GM19324 (cell line): Measurements from ENCODE around the gene ADSS2.
"Not testable (repeated sequence)": the region's sequence is repeated elsewhere in the genome, so short reads cannot be mapped to it uniquely, and the experiment has no call there.

Source experiments
- ATAC-seq: cut with Tn5 transposase; IDR thresholded peaks from one replicate; pipeline ENCODE4 v1.9.1; 2021; ENCODE audit warnings: mild to moderate bottlenecking, moderate library complexity; ENCODE audit not compliant: unreplicated experiment, low FRiP score

ADSS2 gene

GRCh38 chr1:244451539-244451950 is at the start of gene ADSS2:
ADSS2 (minus strand) TSS chr1:244451909; CDS start chr1:244451817, 92 bp downstream.
- no peak for ATAC-seq

- ATAC-seq, result not testable (repeated sequence)
These were observed 48.8 kb upstream of the ADSS2 start for GRCh38 chr1:244500515-244500914.

GRCh38 chr1:244499484-244499883 is 47.8 kb upstream of the ADSS2 start:
- ATAC-seq, result not testable (repeated sequence)

GRCh38 chr1:244497805-244498204 is 46.1 kb upstream of the ADSS2 start:
- no peak for ATAC-seq

- no peak for ATAC-seq
These were observed 44.5 kb upstream of the ADSS2 start for GRCh38 chr1:244496186-244496585.

GRCh38 chr1:244494653-244495052 is 42.9 kb upstream of the ADSS2 start:
- ATAC-seq, result no peak

- not testable (repeated sequence) for ATAC-seq
These were observed 33.3 kb upstream of the ADSS2 start for GRCh38 chr1:244484971-244485370.

GRCh38 chr1:244473059-244473605 is 21.4 kb upstream of the ADSS2 start:
- ATAC-seq, result no peak

- no peak for ATAC-seq
These were observed 15.0 kb upstream of the ADSS2 start for GRCh38 chr1:244466724-244467123.

- ATAC-seq, result peak; percentile 99
These were observed 9.7 kb upstream of the ADSS2 start, which contains the start of gene CATSPERE for GRCh38 chr1:244461245-244462071. CATSPERE (plus strand) TSS chr1:244461273; CDS start chr1:244461430, 157 bp downstream.

- no peak for ATAC-seq
These were observed 8.5 kb upstream of the ADSS2 start for GRCh38 chr1:244460197-244460596.

GRCh38 chr1:244458781-244459180 is 7.1 kb upstream of the ADSS2 start:
- ATAC-seq, result no peak

- ATAC-seq, result no peak
These were observed 4.9 kb upstream of the ADSS2 start for GRCh38 chr1:244456586-244456985.

GRCh38 chr1:244454412-244454811 is 2.7 kb upstream of the ADSS2 start:
- no peak for ATAC-seq

- peak; percentile 96 for ATAC-seq
These were observed 464 bp upstream of the ADSS2 start for GRCh38 chr1:244451951-244452795.

GRCh38 chr1:244450597-244451538 is 841 bp downstream of the ADSS2 start:
- ATAC-seq, result peak; percentile 8

- ATAC-seq, result no peak
These were observed 1.7 kb downstream of the ADSS2 start for GRCh38 chr1:244449936-244450508.

- ATAC-seq, result no peak
These were observed 3.3 kb downstream of the ADSS2 start for GRCh38 chr1:244448279-244449036.

GRCh38 chr1:244447552-244447951 is 4.2 kb downstream of the ADSS2 start:
- ATAC-seq, result no peak
